HepG2 (cell line): Measurements from ENCODE around the gene KHK. TPM values are rescaled to one million over a fixed set of nuclear protein-coding genes. Genes with fewer than 3 reads are reported as not detected.

Experiments
- ATM ChIP-seq: fragments of 450-650 bp; IDR thresholded peaks from 2 replicates; pipeline ENCODE4 v1.7.1; 2017; ENCODE audit warnings: mild to moderate bottlenecking, borderline replicate concordance
- BRCA1 ChIP-seq: sonication (generic); formaldehyde crosslinking; IDR thresholded peaks from 2 replicates; pipeline ENCODE4 v1.4.0; 2020; ENCODE audit warnings: missing genetic modification reagents
- ELF1 ChIP-seq: sonication (generic); formaldehyde crosslinking; IDR thresholded peaks from 2 replicates; pipeline ENCODE4 v1.4.0; 2020; ENCODE audit warnings: missing genetic modification reagents
- FOXK1 ChIP-seq: sonication (generic); formaldehyde crosslinking; IDR thresholded peaks from 2 replicates; pipeline ENCODE4 v1.4.0; 2020; ENCODE audit warnings: low read depth, missing genetic modification reagents, borderline replicate concordance
- HOXA5 ChIP-seq: sonication (generic); formaldehyde crosslinking; IDR thresholded peaks from 2 replicates; pipeline ENCODE4 v1.4.0; 2020; ENCODE audit warnings: missing genetic modification reagents
- MBD4 ChIP-seq: IDR thresholded peaks from 2 replicates; pipeline ENCODE4 v1.6.1; 2012; ENCODE audit warnings: low read length, inconsistent platforms, borderline replicate concordance
- POLR2AphosphoS2 ChIP-seq: IDR thresholded peaks from 2 replicates; pipeline ENCODE4 v1.6.1; 2011; ENCODE audit warnings: low read depth, low read length, improper control_type of control experiment
- POLR2AphosphoS5 ChIP-seq: IDR thresholded peaks from 2 replicates; pipeline ENCODE4 v1.6.1; 2012; ENCODE audit warnings: low read depth, low read length
- REXO4 ChIP-seq: sonication (generic); formaldehyde crosslinking; IDR thresholded peaks from 2 replicates; pipeline ENCODE4 v1.8.0; 2022; ENCODE audit warnings: missing genetic modification reagents, mild to moderate bottlenecking, borderline replicate concordance
- SMAD1 ChIP-seq: sonication (generic); formaldehyde crosslinking; IDR thresholded peaks from 2 replicates; pipeline ENCODE4 v1.4.0; 2020; ENCODE audit warnings: missing genetic modification reagents, low read depth, mild to moderate bottlenecking, borderline replicate concordance
- SPEN ChIP-seq: sonication (generic); formaldehyde crosslinking; IDR thresholded peaks from 2 replicates; pipeline ENCODE4 v1.5.1; 2020; ENCODE audit warnings: low read depth, mild to moderate bottlenecking, missing genetic modification reagents
- TBX2 ChIP-seq: sonication (generic); formaldehyde crosslinking; IDR thresholded peaks from 2 replicates; pipeline ENCODE4 v1.5.0; 2020; ENCODE audit warnings: missing genetic modification reagents, mild to moderate bottlenecking, borderline replicate concordance
- TCF7L2 ChIP-seq: IDR thresholded peaks from 2 replicates; pipeline ENCODE4 v1.6.1; 2011; ENCODE audit warnings: mild to moderate bottlenecking, low read depth, low read length, moderate library complexity
- TP53 ChIP-seq: sonication (generic); formaldehyde crosslinking; conservative IDR thresholded peaks from 2 replicates; pipeline ENCODE4 v1.4.0; 2020; ENCODE audit warnings: missing genetic modification reagents
- U2AF2 ChIP-seq: fragments of 200-400 bp; formaldehyde crosslinking; IDR thresholded peaks from 2 replicates; pipeline ENCODE4 v1.6.1; 2017; ENCODE audit warnings: low read depth, mild to moderate bottlenecking, low read length
- ZBTB1 ChIP-seq: sonication (generic); formaldehyde crosslinking; IDR thresholded peaks from 2 replicates; pipeline ENCODE4 v1.4.0; 2020; ENCODE audit warnings: missing genetic modification reagents, borderline replicate concordance
- ZFP36L1 ChIP-seq: sonication (generic); formaldehyde crosslinking; IDR thresholded peaks from 2 replicates; pipeline ENCODE4 v1.8.0; 2022; ENCODE audit warnings: mild to moderate bottlenecking, missing genetic modification reagents, moderate library complexity
- ZKSCAN1 ChIP-seq: fragments of 150-350 bp; IDR thresholded peaks from 2 replicates; pipeline ENCODE4 v1.6.1; 2014; ENCODE audit warnings: low read length
- ZNF12 ChIP-seq: sonication (generic); formaldehyde crosslinking; IDR thresholded peaks from 2 replicates; pipeline ENCODE4 v1.5.0; 2020; ENCODE audit warnings: missing genetic modification reagents
- ZNF205 ChIP-seq: IDR thresholded peaks from 2 replicates; pipeline ENCODE4 v1.6.1; 2018; ENCODE audit warnings: missing biosample characterization, missing genetic modification reagents
- ZNF383 ChIP-seq: sonication (generic); formaldehyde crosslinking; IDR thresholded peaks from 2 replicates; pipeline ENCODE4 v1.4.0; 2020; ENCODE audit warnings: missing genetic modification reagents, mild to moderate bottlenecking, borderline replicate concordance
- ZNF44 ChIP-seq: sonication (generic); formaldehyde crosslinking; IDR thresholded peaks from 2 replicates; pipeline ENCODE4 v1.5.1; 2020; ENCODE audit warnings: mild to moderate bottlenecking, missing genetic modification reagents
- ZNF549 ChIP-seq: sonication (generic); formaldehyde crosslinking; IDR thresholded peaks from 2 replicates; pipeline ENCODE4 v1.5.0; 2020; ENCODE audit warnings: missing genetic modification reagents
- ZNF878 ChIP-seq: sonication (generic); formaldehyde crosslinking; IDR thresholded peaks from 2 replicates; pipeline ENCODE4 v1.8.1; 2023; ENCODE audit warnings: mild to moderate bottlenecking, missing genetic modification reagents, moderate library complexity
- polyA plus RNA-seq, 8 experiments: library from polyadenylated mRNA; depleted of rRNA in 3 of 8; stranded (reverse) in 7 of 8; unstranded in 1 of 8; fragments of >200 nt; fragmentation: Illumina TruSeq in 4 of 8; extraction: Trizol in 4 of 8; gene quantifications; 2 replicates each; pipeline versions ENCODE4 v1.2.1 to v1.2.3, GENCODE V29; 2011 to 2016; ENCODE audit warnings: low read depth in 4 of 8, missing spikeins in 1 of 8, mixed read lengths in 1 of 8; ENCODE audit not compliant: insufficient read depth in 1 of 8
- total RNA-seq, 5 experiments: library from RNA; depleted of rRNA; stranded (reverse); fragments of >200 nt; fragmentation: Illumina TruSeq; extraction: Trizol; gene quantifications; 2 replicates each; pipeline ENCODE4 v1.2.3, GENCODE V29; 2016; ENCODE audit warnings: low read depth in 1 of 5
- TF ChIP-seq, protein P1 (sequence below): sonication (generic); formaldehyde crosslinking; IDR thresholded peaks from 2 replicates; pipeline ENCODE4 v1.4.0; 2020; ENCODE audit warnings: mild to moderate bottlenecking, missing genetic modification reagents
- TF ChIP-seq, protein P2 (sequence below): sonication (generic); formaldehyde crosslinking; IDR thresholded peaks from 2 replicates; pipeline ENCODE4 v1.4.0; 2020; ENCODE audit warnings: missing genetic modification reagents
- TF ChIP-seq, protein P3 (sequence below): sonication (generic); formaldehyde crosslinking; conservative IDR thresholded peaks from 2 replicates; pipeline ENCODE4 v1.8.1; 2023; ENCODE audit warnings: missing genetic modification reagents
- TF ChIP-seq, protein P4 (sequence below): sonication (generic); formaldehyde crosslinking; IDR thresholded peaks from 2 replicates; pipeline ENCODE4 v1.4.0; 2020; ENCODE audit warnings: mild to moderate bottlenecking, low read depth, missing genetic modification reagents

KHK gene
- total and polyA plus RNA-seq, 2 of the 13 experiments (the other 11 are each of a cell fraction or from before 2014, with no cell fraction given), result 40.9 to 99.2 TPM

DNA sequence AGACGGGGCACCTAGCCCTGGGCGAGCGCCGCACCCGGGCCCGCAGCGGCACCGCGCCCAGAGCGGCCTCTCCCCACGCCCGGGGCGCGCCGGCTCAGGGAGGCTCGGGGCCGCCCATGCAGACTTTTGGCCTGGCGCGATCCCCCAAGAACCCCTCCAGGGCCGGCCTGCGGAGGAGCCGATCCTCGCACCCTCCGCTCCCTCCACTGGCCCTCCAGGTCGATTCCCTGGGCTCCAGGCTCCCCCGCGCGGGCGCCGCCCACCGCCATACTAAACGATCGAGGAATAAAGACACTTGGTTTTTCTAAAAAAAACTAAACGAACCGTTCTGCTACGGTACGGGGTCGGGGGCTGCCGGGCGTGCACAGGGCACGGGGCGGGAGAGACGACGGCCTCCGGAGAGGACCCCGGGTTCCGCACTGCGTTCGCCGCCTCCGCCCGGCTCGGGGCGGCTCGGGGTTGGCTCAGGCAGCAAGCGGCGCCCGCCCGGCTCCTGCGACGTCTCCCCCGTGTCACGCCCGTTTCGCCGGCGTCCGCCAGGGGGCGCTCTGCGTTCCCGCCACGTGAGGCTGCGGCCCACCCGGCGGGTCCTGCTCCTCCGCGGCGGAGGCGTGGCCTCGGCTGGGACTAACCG is 365 bp upstream of the KHK start (continued):
- TF ChIP-seq FOXK1 (CRISPR knock-in tag) (peak; percentile 70; the same call in 1 of the 2 replicates), POLR2AphosphoS2 (no peak), ZNF878 (CRISPR knock-in tag) (no peak), ATM (no peak), ZNF205 (peak; percentile 79; the same call in 1 of the 2 replicates), SPEN (CRISPR knock-in tag) (peak; percentile 93), SMAD1 (CRISPR knock-in tag) (no peak), TBX2 (CRISPR knock-in tag) (no peak), TCF7L2 (no peak), ZNF44 (no peak; the same call in 1 of the 2 replicates), ZNF12 (CRISPR knock-in tag) (peak; percentile 74), ZNF383 (CRISPR knock-in tag) (no peak), ZFP36L1 (CRISPR knock-in tag) (no peak; the same call in none of the 2 replicates), HOXA5 (peak; percentile 95), TP53 (no peak), MBD4 (no peak), ZBTB1 (CRISPR knock-in tag) (no peak), U2AF2 (no peak), BRCA1 (CRISPR knock-in tag) (no peak), ELF1 (no peak), POLR2AphosphoS5 (peak; percentile 61), ZKSCAN1 (no peak), ZNF549 (CRISPR knock-in tag) (no peak), REXO4 (CRISPR knock-in tag) (no peak; the same call in 1 of the 2 replicates)
- TF ChIP-seq, protein P1, sequence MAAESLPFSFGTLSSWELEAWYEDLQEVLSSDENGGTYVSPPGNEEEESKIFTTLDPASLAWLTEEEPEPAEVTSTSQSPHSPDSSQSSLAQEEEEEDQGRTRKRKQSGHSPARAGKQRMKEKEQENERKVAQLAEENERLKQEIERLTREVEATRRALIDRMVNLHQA (CRISPR knock-in tag), result no peak
- TF ChIP-seq, protein P2, sequence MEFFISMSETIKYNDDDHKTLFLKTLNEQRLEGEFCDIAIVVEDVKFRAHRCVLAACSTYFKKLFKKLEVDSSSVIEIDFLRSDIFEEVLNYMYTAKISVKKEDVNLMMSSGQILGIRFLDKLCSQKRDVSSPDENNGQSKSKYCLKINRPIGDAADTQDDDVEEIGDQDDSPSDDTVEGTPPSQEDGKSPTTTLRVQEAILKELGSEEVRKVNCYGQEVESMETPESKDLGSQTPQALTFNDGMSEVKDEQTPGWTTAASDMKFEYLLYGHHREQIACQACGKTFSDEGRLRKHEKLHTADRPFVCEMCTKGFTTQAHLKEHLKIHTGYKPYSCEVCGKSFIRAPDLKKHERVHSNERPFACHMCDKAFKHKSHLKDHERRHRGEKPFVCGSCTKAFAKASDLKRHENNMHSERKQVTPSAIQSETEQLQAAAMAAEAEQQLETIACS (CRISPR knock-in tag), result peak; percentile 55; the same call in 1 of the 2 replicates
- TF ChIP-seq, protein P3, sequence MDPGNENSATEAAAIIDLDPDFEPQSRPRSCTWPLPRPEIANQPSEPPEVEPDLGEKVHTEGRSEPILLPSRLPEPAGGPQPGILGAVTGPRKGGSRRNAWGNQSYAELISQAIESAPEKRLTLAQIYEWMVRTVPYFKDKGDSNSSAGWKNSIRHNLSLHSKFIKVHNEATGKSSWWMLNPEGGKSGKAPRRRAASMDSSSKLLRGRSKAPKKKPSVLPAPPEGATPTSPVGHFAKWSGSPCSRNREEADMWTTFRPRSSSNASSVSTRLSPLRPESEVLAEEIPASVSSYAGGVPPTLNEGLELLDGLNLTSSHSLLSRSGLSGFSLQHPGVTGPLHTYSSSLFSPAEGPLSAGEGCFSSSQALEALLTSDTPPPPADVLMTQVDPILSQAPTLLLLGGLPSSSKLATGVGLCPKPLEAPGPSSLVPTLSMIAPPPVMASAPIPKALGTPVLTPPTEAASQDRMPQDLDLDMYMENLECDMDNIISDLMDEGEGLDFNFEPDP (CRISPR knock-in tag), result no peak
- TF ChIP-seq, protein P4, sequence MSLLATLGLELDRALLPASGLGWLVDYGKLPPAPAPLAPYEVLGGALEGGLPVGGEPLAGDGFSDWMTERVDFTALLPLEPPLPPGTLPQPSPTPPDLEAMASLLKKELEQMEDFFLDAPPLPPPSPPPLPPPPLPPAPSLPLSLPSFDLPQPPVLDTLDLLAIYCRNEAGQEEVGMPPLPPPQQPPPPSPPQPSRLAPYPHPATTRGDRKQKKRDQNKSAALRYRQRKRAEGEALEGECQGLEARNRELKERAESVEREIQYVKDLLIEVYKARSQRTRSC (CRISPR knock-in tag), result no peak; the same call in 1 of the 2 replicates
